ENCODE results near the gene GPC6.

The GPC6 gene

DNA sequence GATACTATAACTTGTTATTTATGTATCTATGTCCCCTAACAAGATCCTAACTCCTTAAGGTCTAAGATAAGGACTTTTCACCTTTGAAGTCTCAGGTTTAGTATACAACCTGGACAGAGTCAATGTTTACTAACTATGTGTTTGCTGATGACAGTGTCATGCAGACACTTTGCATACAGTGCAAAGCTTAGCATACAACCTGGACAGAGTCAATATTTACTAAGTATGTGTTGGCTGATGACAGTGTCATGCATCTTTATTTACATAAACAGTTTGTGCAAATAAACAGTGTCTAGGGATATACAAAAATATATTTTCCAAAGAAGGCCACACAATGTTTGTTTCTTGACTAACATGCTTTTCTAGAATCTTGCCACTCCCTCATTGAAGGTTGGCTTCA, 1218.2 kb downstream of the GPC6 start:
- DNase-seq, result no peak

DNA sequence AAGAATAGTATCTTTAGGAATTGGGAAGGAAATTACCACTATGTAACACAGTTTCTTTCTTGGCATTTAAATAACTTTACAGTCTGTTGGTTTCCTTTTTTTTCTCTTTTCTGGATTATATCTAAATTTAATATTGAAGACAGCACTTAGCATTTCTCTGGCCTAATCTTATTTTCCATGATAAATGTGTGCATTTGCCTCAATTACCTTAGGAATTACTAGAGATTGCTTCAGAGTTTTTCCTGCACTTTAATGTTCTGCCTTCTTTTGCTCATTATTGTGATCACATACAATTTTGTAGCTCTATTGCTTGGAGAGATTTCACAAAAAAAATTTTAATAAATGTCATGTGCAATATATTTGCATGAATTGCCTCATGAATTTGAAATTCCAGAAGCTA, 1227.7 kb downstream of the GPC6 start:
- DNase-seq, result no peak

DNA sequence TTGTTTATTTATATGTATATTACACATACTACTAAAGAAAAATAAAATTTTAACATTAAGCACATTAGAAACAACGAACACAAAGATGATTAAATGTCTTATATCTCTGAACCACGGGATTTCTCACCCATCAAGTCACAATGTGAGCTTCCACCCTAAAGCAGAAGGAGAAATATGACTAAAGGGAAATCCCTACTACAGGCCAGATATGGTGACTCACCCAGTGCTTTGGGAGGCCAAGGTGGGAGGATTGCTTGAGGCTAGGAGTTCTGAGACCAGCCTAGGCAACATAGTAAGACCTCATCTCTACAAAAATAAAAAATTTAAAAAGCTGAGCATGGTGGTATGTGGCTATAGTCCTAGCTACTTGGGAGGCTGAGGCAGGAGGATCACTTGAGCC, 1228.3 kb downstream of the GPC6 start:
- DNase-seq, result no peak

DNA sequence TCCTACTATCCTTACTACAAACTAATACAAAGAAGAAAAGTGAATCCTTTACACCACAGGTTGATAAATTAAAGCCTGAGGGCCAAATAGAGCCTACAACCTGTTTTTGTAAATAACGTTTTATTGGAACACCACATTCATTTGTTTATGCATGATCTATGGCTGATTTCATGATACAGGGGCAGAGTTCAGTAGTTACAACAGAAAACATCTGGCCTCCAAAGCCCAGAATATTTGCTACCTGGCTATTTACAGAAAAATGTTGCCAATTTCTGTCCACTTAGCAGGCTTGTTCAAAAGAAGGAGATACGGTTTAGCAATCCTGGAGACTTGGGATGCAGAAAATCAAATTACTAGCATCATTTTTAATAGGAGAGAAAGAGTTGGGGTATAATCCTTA, 1228.8 kb downstream of the GPC6 start:
- DNase-seq, result no peak
